Astrocyte (in vitro differentiated cells and primary cell): ENCODE data around the gene RAD51AP2.
"Not testable (repeated sequence)": the region's sequence is repeated elsewhere in the genome, so short reads cannot be mapped to it uniquely, and the experiment has no call there.

Experiments
- CTCF ChIP-seq: IDR thresholded peaks from 2 replicates; pipeline ENCODE4 v1.5.1; 2011; ENCODE audit warnings: low read depth, mild to moderate bottlenecking, inconsistent platforms, low read length, moderate library complexity; ENCODE audit not compliant: insufficient read depth
- EZH2 ChIP-seq: IDR thresholded peaks from 2 replicates; pipeline ENCODE4 v1.6.1; 2012; ENCODE audit warnings: mild to moderate bottlenecking, low read length, inconsistent platforms; ENCODE audit not compliant: insufficient read depth

DNA sequence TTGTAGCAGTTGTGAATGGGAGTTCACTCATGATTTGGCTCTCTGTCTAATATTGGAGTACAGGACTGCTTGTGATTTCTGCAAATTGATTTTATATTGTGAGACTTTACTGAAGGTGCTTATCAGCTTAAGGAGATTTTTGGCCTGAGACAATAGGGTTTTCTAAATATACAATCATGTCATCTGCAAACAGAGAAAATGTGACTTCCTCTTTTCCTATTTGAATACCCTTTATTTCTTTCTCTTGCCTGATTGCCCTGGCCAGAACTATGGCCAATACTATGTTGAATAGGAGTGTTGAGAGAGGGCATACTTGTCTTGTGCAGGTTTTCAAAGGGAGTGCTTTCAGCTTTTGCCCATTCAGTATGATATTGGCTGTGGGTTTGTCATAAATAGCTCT is 28.1 kb downstream of the RAD51AP2 start:
- TF ChIP-seq CTCF, EZH2: not testable (repeated sequence)
